ENCODE data around the gene ARL16.

ARL16 gene

DNA sequence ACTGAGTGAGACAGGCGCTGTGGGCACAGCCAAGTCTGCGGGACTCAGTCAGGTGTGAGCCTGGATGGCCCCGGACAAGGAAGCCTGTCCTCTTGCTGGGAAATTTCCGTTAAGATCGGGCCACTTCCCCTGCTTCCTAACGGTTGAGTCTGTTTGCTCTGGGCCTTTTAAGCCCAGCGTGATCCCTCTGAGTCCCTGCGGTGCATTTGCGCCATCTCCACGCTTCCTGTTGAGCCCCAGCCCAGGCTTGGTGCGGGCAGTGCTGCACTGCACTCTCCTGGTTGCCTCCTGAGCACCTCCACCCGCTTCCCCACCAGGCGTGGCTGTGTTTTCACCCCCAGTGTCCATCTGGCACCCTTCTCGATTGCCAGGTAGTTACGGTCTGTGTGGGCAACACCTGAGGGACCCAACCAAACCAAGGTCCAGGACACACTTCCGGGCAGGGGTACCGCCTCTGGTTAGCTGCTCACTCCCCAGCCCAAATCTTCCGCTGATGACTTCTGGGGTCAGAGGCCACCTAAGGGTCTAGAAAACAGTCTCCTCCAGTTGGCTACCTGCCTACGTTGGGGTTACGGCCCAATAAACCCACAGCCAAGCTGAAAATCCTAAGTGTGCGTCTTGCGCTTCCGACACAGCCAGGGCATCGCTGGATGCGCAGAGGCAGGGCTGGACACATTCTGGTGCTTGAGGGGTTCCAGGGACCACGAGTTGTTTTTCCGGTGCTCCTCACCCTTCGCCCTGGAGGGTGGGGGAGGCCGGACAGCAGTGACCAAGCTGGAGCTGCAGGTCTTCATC, 27.1 kb upstream of the ARL16 start:
- no peak overlapping the region for H3K4me3 ChIP-seq (ENCODE audit: low read depth, low read length)
- TF ChIP-seq, protein P1, sequence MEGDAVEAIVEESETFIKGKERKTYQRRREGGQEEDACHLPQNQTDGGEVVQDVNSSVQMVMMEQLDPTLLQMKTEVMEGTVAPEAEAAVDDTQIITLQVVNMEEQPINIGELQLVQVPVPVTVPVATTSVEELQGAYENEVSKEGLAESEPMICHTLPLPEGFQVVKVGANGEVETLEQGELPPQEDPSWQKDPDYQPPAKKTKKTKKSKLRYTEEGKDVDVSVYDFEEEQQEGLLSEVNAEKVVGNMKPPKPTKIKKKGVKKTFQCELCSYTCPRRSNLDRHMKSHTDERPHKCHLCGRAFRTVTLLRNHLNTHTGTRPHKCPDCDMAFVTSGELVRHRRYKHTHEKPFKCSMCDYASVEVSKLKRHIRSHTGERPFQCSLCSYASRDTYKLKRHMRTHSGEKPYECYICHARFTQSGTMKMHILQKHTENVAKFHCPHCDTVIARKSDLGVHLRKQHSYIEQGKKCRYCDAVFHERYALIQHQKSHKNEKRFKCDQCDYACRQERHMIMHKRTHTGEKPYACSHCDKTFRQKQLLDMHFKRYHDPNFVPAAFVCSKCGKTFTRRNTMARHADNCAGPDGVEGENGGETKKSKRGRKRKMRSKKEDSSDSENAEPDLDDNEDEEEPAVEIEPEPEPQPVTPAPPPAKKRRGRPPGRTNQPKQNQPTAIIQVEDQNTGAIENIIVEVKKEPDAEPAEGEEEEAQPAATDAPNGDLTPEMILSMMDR (IDR thresholded peaks at IDR 0.05; ENCODE audit: borderline replicate concordance, insufficient read depth, low read depth, low read length) = no peak

DNA sequence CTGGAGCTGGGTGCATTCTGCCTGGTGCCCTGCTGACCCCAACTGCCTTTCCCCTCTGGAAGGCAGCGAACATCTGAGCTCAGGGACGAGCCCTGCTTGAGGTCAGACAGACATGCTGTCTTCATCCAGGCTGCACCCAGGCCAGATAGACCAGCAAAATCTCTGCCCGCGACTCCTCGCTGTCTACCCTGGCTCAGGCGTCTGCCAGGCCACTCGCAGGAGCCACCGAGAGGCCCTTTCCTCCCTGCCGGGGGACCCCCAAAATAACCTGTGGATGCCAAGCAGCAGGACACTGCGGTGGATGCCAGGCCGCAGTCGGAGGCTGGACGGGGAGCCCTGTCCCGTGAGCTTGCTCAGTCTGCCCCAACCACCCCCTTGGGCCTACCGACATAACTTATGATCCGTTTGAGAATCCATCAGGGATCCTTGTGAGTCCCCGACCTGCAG, 25.2 kb upstream of the ARL16 start:
- TF ChIP-seq, protein P1 (IDR thresholded peaks at IDR 0.05; ENCODE audit: borderline replicate concordance, insufficient read depth, low read depth, low read length) = no peak
- H3K4me3 ChIP-seq (ENCODE audit: low read depth, low read length) = no peak overlapping the region

DNA sequence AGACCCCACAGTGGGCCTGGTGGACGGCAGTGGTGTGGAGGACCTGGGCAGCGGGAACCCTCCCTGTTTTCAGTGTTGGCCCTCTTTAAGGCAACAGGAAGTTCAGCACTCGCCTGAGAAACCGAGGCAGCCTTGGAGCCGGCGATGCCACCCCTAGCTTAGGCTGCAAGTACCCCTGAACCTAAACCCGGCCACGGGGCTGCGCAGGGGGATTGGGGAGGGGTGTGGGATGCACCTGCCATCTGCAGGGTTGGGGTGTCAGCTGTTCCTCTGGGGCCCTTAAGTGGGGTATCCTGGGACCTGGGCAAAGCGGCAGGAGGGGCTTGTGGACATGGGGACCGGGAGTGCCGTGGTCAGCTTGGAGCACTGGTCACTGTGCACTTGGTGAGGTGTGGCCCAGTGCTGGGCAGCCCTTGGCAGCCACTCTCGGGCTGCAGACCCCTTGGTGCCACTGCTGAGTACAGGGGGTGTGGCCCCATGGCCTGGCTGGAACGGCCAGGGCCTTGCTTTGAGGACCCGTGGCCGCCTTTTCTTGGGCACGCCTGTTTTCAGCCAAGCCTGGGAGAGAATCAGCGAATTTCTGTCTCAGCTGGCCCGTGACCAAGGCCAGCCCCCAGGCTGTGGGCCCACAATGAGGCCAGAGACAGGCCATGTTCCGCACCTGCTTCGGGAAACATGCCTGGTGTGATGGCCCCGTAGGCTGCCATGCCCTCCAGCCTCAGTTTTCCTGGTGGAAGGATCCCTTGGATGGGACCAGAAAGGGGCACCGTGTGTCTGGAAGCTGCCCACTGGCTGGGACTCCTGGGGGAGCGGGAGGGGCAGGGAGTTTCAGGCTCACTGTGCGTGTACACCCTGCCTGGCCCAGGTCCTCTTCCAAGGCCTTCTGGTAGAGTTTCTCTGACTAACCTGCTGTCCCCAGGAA, 24.4 kb upstream of the ARL16 start:
- H3K4me3 ChIP-seq (ENCODE audit: low read depth, low read length) = no peak overlapping the region
- TF ChIP-seq, protein P1 (IDR thresholded peaks at IDR 0.05; ENCODE audit: borderline replicate concordance, insufficient read depth, low read depth, low read length) = no peak

DNA sequence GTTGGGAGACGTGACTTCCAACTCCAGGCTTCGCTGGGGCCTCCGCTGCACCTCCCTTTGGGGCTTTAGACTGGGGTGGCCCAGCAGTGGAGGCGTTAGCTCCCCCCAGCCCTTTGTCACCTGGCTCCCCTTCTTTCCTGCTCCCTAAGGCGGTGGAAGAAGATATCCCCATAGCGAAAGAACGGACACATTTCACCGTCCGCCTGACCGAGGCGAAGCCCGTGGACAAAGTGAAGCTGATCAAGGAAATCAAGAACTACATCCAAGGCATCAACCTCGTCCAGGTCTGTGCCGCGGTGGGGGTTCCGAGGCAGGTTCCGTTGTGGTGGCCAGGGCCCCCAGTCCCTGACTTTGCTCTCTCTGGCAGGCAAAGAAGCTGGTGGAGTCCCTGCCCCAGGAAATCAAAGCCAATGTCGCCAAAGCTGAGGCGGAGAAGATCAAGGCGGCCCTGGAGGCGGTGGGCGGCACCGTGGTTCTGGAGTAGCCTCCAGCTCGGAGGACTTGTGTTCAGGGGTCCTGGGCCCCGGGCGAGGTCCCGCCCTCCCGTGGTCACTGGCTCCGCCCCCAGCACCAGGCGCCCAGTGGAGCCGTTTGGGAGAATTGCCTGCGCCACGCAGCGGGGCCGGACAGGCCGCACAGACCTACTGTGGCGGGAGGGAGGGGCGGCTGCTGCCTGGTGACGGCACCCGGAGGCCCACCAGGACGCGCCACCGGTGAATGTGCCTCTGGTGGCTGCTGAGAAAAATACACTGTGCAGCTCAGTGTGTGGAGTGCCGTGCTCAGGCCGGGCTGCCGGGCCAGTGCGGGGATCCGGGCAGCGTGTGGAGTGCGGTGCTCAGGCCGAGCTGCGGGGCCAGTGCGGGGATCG, 23.4 kb upstream of the ARL16 start:
- TF ChIP-seq, protein P1 (IDR thresholded peaks at IDR 0.05; ENCODE audit: borderline replicate concordance, insufficient read depth, low read depth, low read length) = 0 out of 2 replicates have a peak, but pooled peaks have one; percentile 12
- H3K4me3 ChIP-seq (ENCODE audit: low read depth, low read length) = no peak overlapping the region

DNA sequence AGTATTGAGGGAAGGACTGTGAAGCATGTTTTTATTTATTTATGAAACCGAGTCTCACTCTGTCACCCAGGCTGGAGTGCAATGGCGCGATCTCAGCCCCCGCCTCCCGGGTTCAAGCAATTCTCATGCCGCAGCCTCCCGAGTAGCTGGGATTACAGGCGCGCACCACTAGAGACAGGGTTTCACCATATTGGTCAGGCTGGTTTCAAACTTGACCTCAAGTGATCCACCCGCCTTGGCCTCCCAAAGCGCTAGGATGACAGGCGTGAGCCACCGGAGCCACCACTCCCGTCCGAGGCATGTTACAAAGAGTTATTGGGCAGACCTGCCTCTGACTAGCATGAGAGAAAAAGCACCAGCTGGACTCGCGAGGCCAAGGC, 22.6 kb upstream of the ARL16 start:
- TF ChIP-seq, protein P1 (IDR thresholded peaks at IDR 0.05; ENCODE audit: borderline replicate concordance, insufficient read depth, low read depth, low read length) = no peak
- H3K4me3 ChIP-seq (ENCODE audit: low read depth, low read length) = no peak overlapping the region

DNA sequence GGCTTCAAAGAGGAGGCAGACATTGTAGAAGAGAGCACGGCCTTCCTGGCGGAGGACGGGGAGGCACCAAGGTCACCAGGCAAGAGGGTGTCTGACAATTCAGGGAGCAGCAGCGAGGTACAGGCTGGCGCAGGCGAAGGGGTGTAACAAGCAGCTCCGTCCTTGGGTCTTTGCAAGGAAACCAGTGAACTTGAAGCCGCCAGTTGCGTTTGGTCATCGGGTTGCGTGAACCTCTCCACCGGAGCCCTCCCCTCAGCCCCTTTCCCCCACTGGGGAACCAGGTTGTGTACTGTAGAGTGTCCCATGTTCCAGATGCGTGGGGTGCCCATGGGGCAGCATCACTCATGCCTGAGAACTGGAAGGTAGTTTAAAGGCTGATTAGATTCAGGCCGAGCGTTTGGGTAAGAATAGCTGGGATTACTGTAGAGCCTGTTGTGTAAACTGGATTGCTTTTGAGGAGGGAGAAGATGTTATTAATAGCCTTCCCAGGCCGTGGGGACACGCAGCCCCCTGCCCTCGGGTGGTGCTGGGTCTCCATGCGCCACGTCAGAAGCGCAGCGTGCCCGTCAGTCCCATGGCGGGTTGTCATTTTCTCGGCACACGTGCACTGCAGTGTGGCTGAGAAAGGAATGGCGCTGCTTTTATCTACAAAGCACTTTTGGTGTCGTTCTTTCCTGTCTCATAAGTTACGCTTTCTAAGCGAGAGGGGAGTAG, 22.1 kb upstream of the ARL16 start:
- no peak overlapping the region for H3K4me3 ChIP-seq (ENCODE audit: low read depth, low read length)
- TF ChIP-seq, protein P1 (IDR thresholded peaks at IDR 0.05; ENCODE audit: borderline replicate concordance, insufficient read depth, low read depth, low read length) = no peak
